Peyer's patch (tissue), 4 donors: ENCODE measurements around the gene KRT83.

ENCODE experiments used
- POLR2A ChIP-seq, 2 donors: fragments of 450-650 bp; IDR thresholded peaks; one replicate each; pipeline ENCODE4 v1.5.1; 2017; ENCODE audit warnings: antibody characterized with exemption in 2 of 2, mild to moderate bottlenecking in 2 of 2, moderate library complexity in 2 of 2
- TF ChIP-seq, protein P1 (sequence below), 6 experiments: fragments of 450-650 bp in 4 of 6; fragments of 200-600 bp in 2 of 6; sonication (generic) in 1 of 6; IDR thresholded peaks; one replicate each; pipeline ENCODE4 v1.5.1; 2017 to 2019; ENCODE audit warnings: antibody characterized with exemption in 6 of 6, mild to moderate bottlenecking in 3 of 6, moderate library complexity in 1 of 6

DNA sequence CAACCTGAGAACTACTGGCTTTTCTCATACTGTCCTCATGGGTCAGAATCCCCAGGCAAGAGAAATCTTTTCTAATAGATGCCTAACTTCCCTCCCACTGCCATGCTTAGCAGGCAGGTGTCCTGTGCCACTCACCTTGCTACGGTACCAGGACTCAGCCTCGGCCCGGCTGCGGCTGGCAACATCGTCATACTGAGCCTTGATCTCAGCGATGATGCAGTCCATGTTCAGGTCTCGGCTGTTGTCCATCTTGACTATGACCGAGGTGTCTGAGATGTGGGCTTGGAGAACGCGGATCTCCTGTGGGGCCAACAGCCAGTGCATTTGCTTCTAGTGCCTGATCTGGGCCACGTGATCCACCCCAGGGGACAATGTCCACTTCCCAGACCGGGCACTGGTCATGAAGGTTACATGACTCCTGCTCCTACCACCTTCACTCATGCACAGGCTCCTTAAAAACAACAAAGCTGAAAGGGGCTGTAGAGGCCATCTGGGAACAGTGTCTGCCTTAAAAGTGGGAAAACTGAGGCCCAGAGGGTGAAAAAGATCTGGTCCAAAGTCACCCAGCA, 42.0 kb upstream of the KRT83 start:
- no peak for TF ChIP-seq POLR2A (IDR thresholded peaks at IDR 0.05)
- TF ChIP-seq, protein P1, sequence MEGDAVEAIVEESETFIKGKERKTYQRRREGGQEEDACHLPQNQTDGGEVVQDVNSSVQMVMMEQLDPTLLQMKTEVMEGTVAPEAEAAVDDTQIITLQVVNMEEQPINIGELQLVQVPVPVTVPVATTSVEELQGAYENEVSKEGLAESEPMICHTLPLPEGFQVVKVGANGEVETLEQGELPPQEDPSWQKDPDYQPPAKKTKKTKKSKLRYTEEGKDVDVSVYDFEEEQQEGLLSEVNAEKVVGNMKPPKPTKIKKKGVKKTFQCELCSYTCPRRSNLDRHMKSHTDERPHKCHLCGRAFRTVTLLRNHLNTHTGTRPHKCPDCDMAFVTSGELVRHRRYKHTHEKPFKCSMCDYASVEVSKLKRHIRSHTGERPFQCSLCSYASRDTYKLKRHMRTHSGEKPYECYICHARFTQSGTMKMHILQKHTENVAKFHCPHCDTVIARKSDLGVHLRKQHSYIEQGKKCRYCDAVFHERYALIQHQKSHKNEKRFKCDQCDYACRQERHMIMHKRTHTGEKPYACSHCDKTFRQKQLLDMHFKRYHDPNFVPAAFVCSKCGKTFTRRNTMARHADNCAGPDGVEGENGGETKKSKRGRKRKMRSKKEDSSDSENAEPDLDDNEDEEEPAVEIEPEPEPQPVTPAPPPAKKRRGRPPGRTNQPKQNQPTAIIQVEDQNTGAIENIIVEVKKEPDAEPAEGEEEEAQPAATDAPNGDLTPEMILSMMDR (IDR thresholded peaks at IDR 0.05) = no peak
